Panc1 (cell line): ENCODE measurements around the gene ARHGEF10L. TPM values are rescaled to one million over a fixed set of nuclear protein-coding genes. Genes with fewer than 3 reads are reported as not detected.

Experiments used
- ATAC-seq: fragments of 200-7000 bp; cut with Tn5 transposase; 2 replicates; pipeline ENCODE4 v1.9.1; 2020; ENCODE audit warnings: mild to moderate bottlenecking, moderate library complexity
- BruUV-seq: library from RNA; stranded (reverse); fragments of 400-500 nt; replicated peaks from 2 replicates; lab custom pipeline; 2021; lab: Mats Ljungman, UMichigan
- CTCF ChIA-PET: fragments of 300-600 bp; sonication (Branson Sonifier 250); formaldehyde crosslinking; loops from one replicate; lab custom pipeline; 2022; ENCODE audit warnings: antibody characterized with exemption; lab: Charles Lee
- POLR2A ChIA-PET: fragments of 300-600 bp; sonication (Branson Sonifier 250); formaldehyde crosslinking; loops from one replicate; lab custom pipeline; 2022; ENCODE audit warnings: antibody characterized with exemption; lab: Charles Lee
- DNase-seq: peaks from one replicate; pipeline ENCODE4 v3.0.0-alpha.2; 2010; ENCODE audit warnings: low read depth, low spot score
- H3K27ac ChIP-seq: 2 replicates; pipeline ENCODE4 v1.5.1; 2011; ENCODE audit warnings: mild to moderate bottlenecking, low read length, inconsistent platforms
- H3K27me3 ChIP-seq: fragments of 200-500 bp; sonication (Bioruptor generic); 2 replicates; pipeline ENCODE4 v1.6.0; 2014; ENCODE audit warnings: low read length, inconsistent platforms; ENCODE audit not compliant: control insufficient read depth, insufficient read depth
- H3K36me3 ChIP-seq: fragments of 200-500 bp; sonication (Bioruptor generic); 2 replicates; pipeline ENCODE4 v1.5.1; 2014; ENCODE audit warnings: inconsistent platforms, mild to moderate bottlenecking, low read length, moderate library complexity; ENCODE audit not compliant: control insufficient read depth, insufficient read depth
- H3K4me1 ChIP-seq: 2 replicates; pipeline ENCODE4 v1.5.1; 2011; ENCODE audit warnings: inconsistent platforms, mild to moderate bottlenecking, low read length, moderate library complexity; ENCODE audit not compliant: control insufficient read depth, insufficient read depth
- H3K4me3 ChIP-seq, 2 experiments: 2 replicates each; pipeline ENCODE4 v1.5.1; 2011 to 2012; ENCODE audit warnings: low read depth in 2 of 2, low read length in 2 of 2, mild to moderate bottlenecking in 2 of 2, inconsistent platforms in 1 of 2, moderate library complexity in 1 of 2
- H3K9me3 ChIP-seq: fragments of 200-500 bp; sonication (Bioruptor generic); 2 replicates; pipeline ENCODE4 v1.5.1; 2014; ENCODE audit warnings: low read depth, mild to moderate bottlenecking, inconsistent platforms, low read length, moderate library complexity; ENCODE audit not compliant: control insufficient read depth, insufficient read depth
- CTCF ChIP-seq: fragments of 450-650 bp; IDR thresholded peaks from 2 replicates; pipeline ENCODE4 v1.5.1; 2017; ENCODE audit warnings: mild to moderate bottlenecking
- POLR2AphosphoS5 ChIP-seq: IDR thresholded peaks from 2 replicates; pipeline ENCODE4 v1.6.1; 2012; ENCODE audit warnings: mild to moderate bottlenecking, low read depth, low read length, moderate library complexity
- REST ChIP-seq, 2 experiments: IDR thresholded peaks; 2 replicates each; pipeline ENCODE4 v1.6.1; 2011 to 2012; ENCODE audit warnings: low read depth in 2 of 2, control low read depth in 1 of 2, low read length in 1 of 2, mild to moderate bottlenecking in 1 of 2, moderate library complexity in 1 of 2; ENCODE audit not compliant: insufficient read depth in 1 of 2
- SIN3A ChIP-seq: IDR thresholded peaks from 2 replicates; pipeline ENCODE4 v1.6.1; 2012; ENCODE audit warnings: low read depth, mild to moderate bottlenecking, low read length, moderate library complexity, borderline replicate concordance; ENCODE audit not compliant: insufficient read depth
- TCF7L2 ChIP-seq: IDR thresholded peaks from 2 replicates; pipeline ENCODE4 v1.6.1; 2011; ENCODE audit warnings: mild to moderate bottlenecking, low read depth, low read length, inconsistent platforms
- in situ Hi-C: cut with HindIII; loops from 2 replicates; pipeline ENCODE4 v1.10.0; 2016; ENCODE audit warnings: low sequenced_read_pairs, low pct_unique_long_range_greater_than_20kb
- intact Hi-C: fragments of 100-400 bp; cut with micrococcal nuclease; formaldehyde crosslinking; loops from one replicate; pipeline ENCODE4 v1.10.0; 2022; ENCODE audit not compliant: unreplicated experiment
- total RNA-seq: library from RNA; stranded (reverse); gene quantifications from one replicate; pipeline ENCODE4 v1.2.1, GENCODE V29; 2021; ENCODE audit not compliant: unreplicated experiment

ARHGEF10L gene
- total RNA-seq, 1 experiment from 2014 or later: 5.9 TPM

- TF ChIP-seq REST (IDR thresholded peaks at IDR 0.05; ENCODE audit: insufficient read depth in 1 of 2, low read depth in 2 of 2, low read length in 1 of 2) (no peak), TCF7L2 (no peak), POLR2AphosphoS5 (no peak), SIN3A (no peak), CTCF (no peak)
- intact Hi-C loops: no loop called here
- no peak overlapping the region for H3K27ac ChIP-seq
- BruUV-seq: no TSS peak
- ChIA-PET POLR2A (no interaction called here), CTCF (interaction anchor here (0.6 kb wide), 1 partner anchor 74 kb away, joined by 5 read pairs; no protein-coding TSS in a partner anchor)
- H3K9me3 ChIP-seq: no peaks in the 10 kb centered on the region
- DNase-seq (no peak), ATAC-seq (peak; percentile 67)
- peaks cover 12% of the 10 kb centered on the region for H3K4me1 ChIP-seq
- in situ Hi-C loops: no loop called here
- H3K27me3 ChIP-seq: no peaks in the 10 kb centered on the region
- H3K4me3 ChIP-seq: no peak overlapping the region
- no peaks in the 10 kb centered on the region for H3K36me3 ChIP-seq
Measured at GRCh38 chr1:17551755-17552234, 12.3 kb downstream of the ARHGEF10L start.

- in situ Hi-C loops: no loop called here
- Histone ChIP-seq H3K4me1 (peaks cover 12% of the 10 kb centered on the region), H3K27ac (no peak overlapping the region)
Measured at GRCh38 chr1:17553975-17554700, 14.6 kb downstream of the ARHGEF10L start.

More at GRCh38 chr1:17553975-17554700, 14.6 kb downstream of the ARHGEF10L start:
- no TSS peak for BruUV-seq
- Histone ChIP-seq H3K4me3 (no peak overlapping the region), H3K36me3 (no peaks in the 10 kb centered on the region), H3K27me3 (no peaks in the 10 kb centered on the region), H3K9me3 (no peaks in the 10 kb centered on the region)
- ATAC-seq: no peak
- ChIA-PET POLR2A (interaction anchor here (0.6 kb wide), 1 partner anchor 545 kb away, joined by 6 read pairs; no protein-coding TSS in a partner anchor), CTCF (no interaction called here)
- no peak for DNase-seq
- no peak for TF ChIP-seq TCF7L2
- TF ChIP-seq REST (IDR thresholded peaks at IDR 0.05; ENCODE audit: insufficient read depth in 1 of 2, low read depth in 2 of 2, low read length in 1 of 2): no peak
- TF ChIP-seq POLR2AphosphoS5: no peak
- TF ChIP-seq CTCF: no peak
- TF ChIP-seq SIN3A: no peak
- intact Hi-C loops: no loop called here
